Gastroesophageal sphincter (tissue), 4 donors: ENCODE measurements around the gene PELI2. TPM values are rescaled to one million over a fixed set of nuclear protein-coding genes. Genes with fewer than 3 reads are reported as not detected.

Experiments
- ATAC-seq: fragments of 150-250 bp; one replicate; pipeline ENCODE4 v1.9.1; 2016; ENCODE audit warnings: mild to moderate bottlenecking, moderate library complexity
- H3K27ac ChIP-seq, 4 donors: fragments of 200-600 bp; sonication (generic) in 3 of 4; 1 replicate in 3 of 4; 2 replicates in 1 of 4; pipeline ENCODE4 v1.5.1; 2016 to 2019
- H3K27me3 ChIP-seq: fragments of 200-600 bp; sonication (generic); one replicate; pipeline ENCODE4 v1.5.1; 2019
- H3K36me3 ChIP-seq, 2 donors: fragments of 200-600 bp; sonication (generic); one replicate each; pipeline ENCODE4 v1.5.1; 2019; ENCODE audit warnings: control low read depth in 1 of 2
- H3K4me1 ChIP-seq, 3 donors: fragments of 200-600 bp; sonication (generic); 1 replicate in 2 of 3; 2 replicates in 1 of 3; pipeline ENCODE4 v1.5.1; 2016 to 2019; ENCODE audit warnings: control low read depth in 2 of 3
- H3K4me3 ChIP-seq, 2 donors: fragments of 200-600 bp; sonication (generic); one replicate each; pipeline ENCODE4 v1.5.1; 2019; ENCODE audit warnings: mild to moderate bottlenecking in 1 of 2, moderate library complexity in 1 of 2
- H3K9me3 ChIP-seq, 3 donors: fragments of 200-600 bp; sonication (generic); one replicate each; pipeline ENCODE4 v1.5.1; 2017 to 2019; ENCODE audit warnings: control low read depth in 2 of 3
- CTCF ChIP-seq, 4 experiments: fragments of 200-600 bp in 2 of 4; fragments of 450-650 bp in 2 of 4; sonication (generic) in 1 of 4; IDR thresholded peaks; one replicate each; pipeline ENCODE4 v1.5.1; 2017 to 2019; ENCODE audit warnings: antibody characterized with exemption in 4 of 4, mild to moderate bottlenecking in 2 of 4, moderate library complexity in 2 of 4
- EP300 ChIP-seq: sonication (generic); formaldehyde crosslinking; IDR thresholded peaks from one replicate; pipeline ENCODE4 v1.6.1; 2017; ENCODE audit warnings: antibody characterized with exemption, mild to moderate bottlenecking
- POLR2A ChIP-seq, 2 donors: fragments of 450-650 bp; IDR thresholded peaks; one replicate each; pipeline ENCODE4 v1.6.1; 2017; ENCODE audit warnings: antibody characterized with exemption in 2 of 2, mild to moderate bottlenecking in 2 of 2, moderate library complexity in 1 of 2
- POLR2AphosphoS5 ChIP-seq: sonication (generic); formaldehyde crosslinking; IDR thresholded peaks from one replicate; pipeline ENCODE4 v1.6.1; 2017; ENCODE audit warnings: antibody characterized with exemption
- WGBS, 2 donors: methylation state at CpG; one replicate each; pipeline ENCODE4 v1.1.5; 2018; ENCODE audit warnings: low coverage in 1 of 2; 5-methylcytosine and 5-hydroxymethylcytosine counted together
- total RNA-seq, 4 donors: library from RNA; depleted of rRNA; stranded (reverse); fragments of >200 nt; gene quantifications; one replicate each; pipeline ENCODE4 v1.1.0, GENCODE V29; 2016

PELI2 gene
- total RNA-seq, 4 donors from 2014 or later = 10.5 to 30.0 (median 12.3) TPM

DNA sequence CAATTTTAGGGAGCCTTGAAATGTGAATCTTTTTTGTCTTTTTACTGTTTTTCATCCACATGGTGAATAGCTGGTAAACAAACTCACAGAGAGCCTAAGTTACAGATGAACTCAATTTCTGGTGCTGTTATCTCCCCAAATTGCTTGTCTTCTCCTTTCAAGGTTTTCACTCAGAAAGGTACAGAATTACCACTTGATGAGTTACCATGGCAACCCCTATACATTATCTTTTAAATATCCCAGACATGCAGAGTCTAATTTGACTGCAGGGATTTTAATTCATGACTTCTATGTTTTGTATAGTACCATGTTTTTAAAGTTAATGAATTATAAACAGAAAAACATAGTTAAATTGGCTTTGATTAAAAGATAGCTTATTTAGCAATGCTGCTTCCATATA is 203.7 kb downstream of the PELI2 start:
- Histone ChIP-seq H3K4me1 (no peaks in the 10 kb centered on the region), H3K36me3 (no peaks in the 10 kb centered on the region), H3K9me3 (no peaks in the 10 kb centered on the region), H3K27ac (no peak overlapping the region), H3K27me3 (no peaks in the 10 kb centered on the region), H3K4me3 (no peak overlapping the region)
- no peak for ATAC-seq
- no peak for TF ChIP-seq POLR2AphosphoS5
- TF ChIP-seq POLR2A (IDR thresholded peaks at IDR 0.05) = no peak

DNA sequence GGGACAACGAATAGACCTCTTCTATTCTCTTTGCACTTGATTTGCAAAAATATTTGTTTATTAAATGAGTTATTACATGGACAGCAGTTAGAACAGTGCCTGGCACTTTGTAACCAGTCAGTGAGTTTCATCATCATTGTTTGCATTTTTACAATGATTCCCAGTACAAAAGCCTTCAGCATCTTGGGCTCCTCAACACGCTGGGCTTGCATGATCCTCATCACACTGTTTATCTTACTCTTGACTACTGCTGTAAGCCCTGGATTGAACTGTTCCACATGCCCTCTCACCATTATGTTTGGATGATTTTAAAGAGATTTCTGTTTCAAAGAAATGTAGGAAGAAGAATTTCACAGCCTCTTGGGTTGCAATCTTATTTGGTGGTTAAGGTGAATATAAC is 204.3 kb downstream of the PELI2 start:
- Histone ChIP-seq H3K4me1 (no peaks in the 10 kb centered on the region), H3K4me3 (no peak overlapping the region), H3K27me3 (no peaks in the 10 kb centered on the region), H3K36me3 (no peaks in the 10 kb centered on the region), H3K9me3 (no peaks in the 10 kb centered on the region), H3K27ac (no peak overlapping the region)
- no peak for ATAC-seq
- no peak for TF ChIP-seq POLR2A (IDR thresholded peaks at IDR 0.05)
- TF ChIP-seq CTCF (IDR thresholded peaks at IDR 0.05) = no peak
- no peak for TF ChIP-seq POLR2AphosphoS5
- 74 to 100% methylated on average over 2 of the region's 2 CpGs for WGBS, 2 donors

GRCh38 chr14:56324454-56324853 is 206.2 kb downstream of the PELI2 start:
- no peak overlapping the region for H3K4me3 ChIP-seq
- H3K36me3 ChIP-seq = no peaks in the 10 kb centered on the region
- TF ChIP-seq POLR2AphosphoS5 (no peak), EP300 (no peak), POLR2A (IDR thresholded peaks at IDR 0.05) (no peak), CTCF (IDR thresholded peaks at IDR 0.05) (no peak)
- 40 to 71% methylated on average over 2 of the region's 2 CpGs for WGBS, 2 donors
- H3K9me3 ChIP-seq = no peaks in the 10 kb centered on the region
- no peaks in the 10 kb centered on the region for H3K4me1 ChIP-seq
- no peak for ATAC-seq
- H3K27ac ChIP-seq = no peak overlapping the region
- H3K27me3 ChIP-seq = no peaks in the 10 kb centered on the region

DNA sequence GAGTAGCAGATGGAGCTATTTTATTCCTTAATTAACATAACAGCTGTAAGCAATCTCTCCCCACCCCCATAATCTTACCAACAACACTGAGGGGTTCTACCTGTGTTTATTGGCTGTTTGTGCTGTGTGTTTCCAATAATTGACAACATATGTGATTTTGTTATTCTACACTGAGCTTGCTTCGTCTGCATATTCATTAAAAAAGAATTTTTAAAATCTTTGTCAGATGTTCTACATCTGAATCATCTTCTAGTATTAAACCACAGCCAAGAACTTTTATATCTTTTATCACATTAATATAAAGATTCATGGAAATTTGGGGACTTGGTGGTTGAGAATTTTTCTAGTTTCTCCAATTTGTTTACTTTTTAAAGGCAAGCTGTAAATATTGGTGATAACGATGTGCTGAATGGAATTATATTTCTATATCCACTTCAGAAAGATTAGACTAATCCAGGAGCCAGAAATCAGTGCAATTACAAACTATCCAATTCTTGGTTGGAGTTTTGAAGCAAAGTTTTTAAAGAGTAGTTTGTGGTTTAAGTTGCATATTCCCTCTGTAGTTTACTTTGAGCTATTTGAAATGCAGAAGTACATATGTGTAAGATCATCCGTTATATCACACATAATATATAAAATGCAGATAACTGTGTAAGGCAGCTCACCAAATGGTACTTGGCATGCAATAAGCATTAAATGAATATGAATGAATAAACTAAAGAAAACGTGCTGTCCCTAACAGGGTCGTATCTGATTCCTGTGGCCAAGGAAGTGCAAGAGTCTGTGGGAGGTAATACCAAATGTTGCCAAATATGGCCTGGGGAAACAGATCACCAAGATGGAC is 206.9 kb downstream of the PELI2 start:
- WGBS, 2 donors = 30 to 67% methylated on average over 5 of the region's 5 CpGs
- no peaks in the 10 kb centered on the region for H3K36me3 ChIP-seq
- ATAC-seq = no peak
- no peak overlapping the region for H3K4me3 ChIP-seq
- no peaks in the 10 kb centered on the region for H3K4me1 ChIP-seq
- TF ChIP-seq POLR2A (IDR thresholded peaks at IDR 0.05) = no peak
- no peak for TF ChIP-seq POLR2AphosphoS5
- no peak for TF ChIP-seq CTCF (IDR thresholded peaks at IDR 0.05)
- TF ChIP-seq EP300 = no peak
- H3K27ac ChIP-seq = no peak overlapping the region
- no peaks in the 10 kb centered on the region for H3K27me3 ChIP-seq
- H3K9me3 ChIP-seq = no peaks in the 10 kb centered on the region

GRCh38 chr14:56328021-56328420 is 209.8 kb downstream of the PELI2 start:
- 87 to 90% methylated on average over 2 to 3 of the region's 3 CpGs for WGBS, 2 donors
- Histone ChIP-seq H3K27ac (no peak overlapping the region), H3K4me1 (peaks cover 0 to 2% (median 0%) of the 10 kb centered on the region in 3 donors), H3K4me3 (no peak overlapping the region), H3K9me3 (no peaks in the 10 kb centered on the region), H3K27me3 (no peaks in the 10 kb centered on the region), H3K36me3 (no peaks in the 10 kb centered on the region)
- ATAC-seq = no peak
- no peak for TF ChIP-seq POLR2A (IDR thresholded peaks at IDR 0.05)
- no peak for TF ChIP-seq EP300
- TF ChIP-seq CTCF (IDR thresholded peaks at IDR 0.05) = no peak
- no peak for TF ChIP-seq POLR2AphosphoS5
